Stimulated activated CD8-positive, alpha-beta memory T cell treated with anti-CD3 and anti-CD28 coated beads, Interleukin-12 subunit alpha, Interleukin-12 subunit beta, amount 100 ng/mL, for 1 hour (primary cell): ENCODE data around the gene CFAP251.
"Not testable (repeated sequence)": the region's sequence is repeated elsewhere in the genome, so short reads cannot be mapped to it uniquely, and the experiment has no call there.

ENCODE experiments used
- DNase-seq: peaks from one replicate; pipeline ENCODE4 v3.0.0-alpha.2; 2020; ENCODE audit warnings: low read depth

The CFAP251 gene, protein sequence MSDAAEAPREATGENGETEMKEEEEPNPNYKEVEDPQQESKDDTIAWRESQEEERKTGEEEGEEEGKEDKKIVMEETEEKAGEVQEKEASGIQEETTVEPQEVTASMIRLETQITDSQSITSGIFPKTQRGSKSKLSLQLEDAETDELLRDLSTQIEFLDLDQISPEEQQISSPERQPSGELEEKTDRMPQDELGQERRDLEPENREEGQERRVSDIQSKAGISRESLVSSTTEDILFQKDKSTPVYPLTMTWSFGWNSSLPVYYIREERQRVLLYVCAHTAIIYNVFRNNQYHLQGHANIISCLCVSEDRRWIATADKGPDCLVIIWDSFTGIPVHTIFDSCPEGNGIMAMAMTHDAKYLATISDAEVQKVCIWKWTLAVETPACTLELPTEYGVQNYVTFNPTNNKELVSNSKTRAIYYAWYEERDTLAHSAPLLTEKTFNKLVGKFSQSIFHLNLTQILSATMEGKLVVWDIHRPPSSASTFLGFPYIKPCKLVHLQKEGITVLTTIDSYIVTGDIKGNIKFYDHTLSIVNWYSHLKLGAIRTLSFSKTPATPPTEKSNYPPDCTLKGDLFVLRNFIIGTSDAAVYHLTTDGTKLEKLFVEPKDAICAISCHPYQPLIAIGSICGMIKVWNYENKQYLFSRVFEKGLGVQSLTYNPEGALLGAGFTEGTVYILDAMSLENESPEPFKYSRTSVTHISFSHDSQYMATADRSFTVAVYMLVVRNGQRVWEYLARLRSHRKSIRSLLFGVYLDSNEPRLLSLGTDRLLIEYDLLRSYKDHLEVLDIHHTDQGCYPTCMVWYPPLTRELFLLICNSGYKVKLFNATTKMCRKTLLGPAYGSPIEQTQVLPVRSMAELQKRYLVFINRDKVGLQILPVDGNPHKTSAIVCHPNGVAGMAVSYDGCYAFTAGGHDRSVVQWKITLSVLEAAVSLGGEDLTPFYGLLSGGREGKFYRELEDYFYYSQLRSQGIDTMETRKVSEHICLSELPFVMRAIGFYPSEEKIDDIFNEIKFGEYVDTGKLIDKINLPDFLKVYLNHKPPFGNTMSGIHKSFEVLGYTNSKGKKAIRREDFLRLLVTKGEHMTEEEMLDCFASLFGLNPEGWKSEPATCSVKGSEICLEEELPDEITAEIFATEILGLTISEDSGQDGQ

GRCh38 chr12:121917950-121918678 is at the start of gene CFAP251:
TSS of gene CFAP251 (plus strand) at chr12:121918592. CDS start at chr12:121921306, 2,714 bp downstream.
- DNase-seq, result peak; percentile 95

DNA sequence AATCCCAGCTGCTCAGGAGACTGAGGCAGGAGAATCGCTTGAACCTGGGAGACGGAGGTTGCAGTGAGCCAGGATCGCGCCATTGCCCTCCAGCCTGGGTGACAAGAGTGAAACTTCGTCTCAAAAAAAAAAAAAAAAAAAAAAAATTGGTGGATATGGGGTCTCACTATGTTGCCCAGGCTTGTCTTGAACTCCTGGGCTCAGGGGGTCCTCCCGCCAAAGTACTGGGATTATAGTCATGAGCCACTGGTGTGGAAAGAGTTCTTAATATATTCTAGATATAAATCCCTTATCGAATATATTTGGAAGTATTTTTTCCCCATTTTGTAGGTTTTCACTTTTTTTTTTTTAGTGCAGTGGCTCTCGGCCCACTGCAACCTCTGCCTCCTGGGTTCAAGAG is 49.2 kb upstream of the CFAP251 start:
- not testable (repeated sequence) for DNase-seq

- DNase-seq, result no peak
Observed at GRCh38 chr12:121871467-121871866, 46.9 kb upstream of the CFAP251 start.

- DNase-seq, result no peak
Observed at GRCh38 chr12:121872546-121873215, 45.7 kb upstream of the CFAP251 start.

GRCh38 chr12:121873216-121873569 is 45.2 kb upstream of the CFAP251 start:
- no peak for DNase-seq

DNA sequence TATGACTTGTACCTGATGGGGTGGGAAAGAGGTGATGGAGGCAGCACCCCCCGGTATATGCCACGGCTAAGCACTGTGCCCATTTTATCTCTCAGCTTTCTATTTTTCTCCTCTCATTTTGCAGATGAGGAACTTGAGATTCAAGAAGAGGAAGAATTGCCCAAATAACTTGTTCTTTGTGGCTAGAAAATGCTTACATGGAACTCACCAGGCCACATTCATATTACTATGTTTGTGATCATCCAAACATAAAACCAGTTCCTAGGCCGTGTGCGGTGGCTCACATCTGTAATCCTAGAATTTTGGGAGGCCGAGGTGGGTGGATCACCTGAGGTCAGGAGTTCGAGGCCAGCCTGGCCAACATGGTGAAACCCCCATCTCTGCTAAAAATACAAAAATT is 44.3 kb upstream of the CFAP251 start:
- no peak for DNase-seq

DNA sequence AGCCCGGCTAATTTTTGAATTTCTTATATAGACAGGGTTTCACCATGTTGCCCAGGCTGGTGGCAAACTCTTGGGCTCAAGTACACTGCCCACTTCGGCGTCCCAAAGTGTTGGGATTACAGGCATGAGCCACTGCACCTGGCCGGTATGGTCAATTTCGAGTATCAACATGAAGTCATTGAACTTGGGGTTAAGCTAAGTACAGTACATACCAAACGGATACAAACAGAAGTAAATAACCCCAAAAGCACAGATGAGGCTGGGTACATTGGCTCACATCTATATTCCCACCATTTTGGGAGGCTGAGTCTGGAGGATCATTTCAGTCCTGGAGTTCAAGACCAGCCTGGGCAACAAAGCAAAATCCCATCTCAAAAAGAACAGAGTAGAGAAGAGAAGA is 42.8 kb upstream of the CFAP251 start:
- DNase-seq, result no peak

- DNase-seq, result not testable (repeated sequence)
Observed at GRCh38 chr12:121876080-121876447, 42.3 kb upstream of the CFAP251 start.

- no peak for DNase-seq
Observed at GRCh38 chr12:121883315-121883660, 35.1 kb upstream of the CFAP251 start.

GRCh38 chr12:121885129-121885528 is 33.3 kb upstream of the CFAP251 start:
- DNase-seq, result not testable (repeated sequence)

GRCh38 chr12:121888083-121888477 is 30.3 kb upstream of the CFAP251 start:
- no peak for DNase-seq

DNA sequence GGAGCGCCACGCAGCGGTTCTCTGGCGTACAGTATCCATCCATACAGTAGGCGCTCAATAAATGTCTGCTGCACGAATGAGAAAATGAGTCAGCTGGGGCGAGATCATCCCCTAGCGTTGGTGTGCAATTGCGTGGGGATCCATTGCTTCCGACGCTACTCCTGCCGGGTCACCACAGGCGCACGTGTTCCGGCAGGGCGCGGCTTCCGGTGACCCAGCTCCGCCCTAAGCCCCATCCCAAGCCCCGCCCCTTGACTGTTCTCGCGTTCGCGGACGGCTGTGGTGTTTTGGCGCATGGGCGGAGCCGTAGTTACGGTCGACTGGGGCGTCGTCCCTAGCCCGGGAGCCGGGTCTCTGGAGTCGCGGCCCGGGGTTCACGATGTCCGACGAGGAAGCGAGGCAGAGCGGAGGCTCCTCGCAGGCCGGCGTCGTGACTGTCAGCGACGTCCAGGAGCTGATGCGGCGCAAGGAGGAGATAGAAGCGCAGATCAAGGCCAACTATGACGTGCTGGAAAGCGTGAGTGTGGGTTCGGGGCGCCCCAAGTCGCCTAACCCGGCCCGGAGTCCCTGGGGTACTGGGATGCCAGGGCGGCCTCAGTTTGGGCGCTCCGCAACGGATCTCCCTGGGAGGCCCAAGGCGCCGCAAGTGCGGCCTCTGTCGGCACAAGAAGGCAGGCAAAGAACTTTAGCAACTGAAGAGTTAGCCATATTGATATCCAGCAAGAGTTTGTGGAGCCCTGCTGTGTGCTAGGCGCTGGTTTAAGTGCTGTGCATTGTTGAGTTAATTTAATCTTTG is 29.7 kb upstream of the CFAP251 start, which contains the start of gene PSMD9:
TSS of gene PSMD9 (plus strand) at position 313 of the 796 bp plus-strand sequence. CDS start at position 380, 67 bp downstream.
- peak; percentile 97 for DNase-seq

- no peak for DNase-seq
Observed at GRCh38 chr12:121889274-121889624, 29.1 kb upstream of the CFAP251 start.

- not testable (repeated sequence) for DNase-seq
Observed at GRCh38 chr12:121889661-121890060, 28.7 kb upstream of the CFAP251 start.

- DNase-seq, result no peak
Observed at GRCh38 chr12:121892673-121893561, 25.5 kb upstream of the CFAP251 start.

GRCh38 chr12:121893961-121894460 is 24.4 kb upstream of the CFAP251 start:
- DNase-seq, result no peak

GRCh38 chr12:121894633-121895032 is 23.8 kb upstream of the CFAP251 start:
- DNase-seq, result no peak

DNA sequence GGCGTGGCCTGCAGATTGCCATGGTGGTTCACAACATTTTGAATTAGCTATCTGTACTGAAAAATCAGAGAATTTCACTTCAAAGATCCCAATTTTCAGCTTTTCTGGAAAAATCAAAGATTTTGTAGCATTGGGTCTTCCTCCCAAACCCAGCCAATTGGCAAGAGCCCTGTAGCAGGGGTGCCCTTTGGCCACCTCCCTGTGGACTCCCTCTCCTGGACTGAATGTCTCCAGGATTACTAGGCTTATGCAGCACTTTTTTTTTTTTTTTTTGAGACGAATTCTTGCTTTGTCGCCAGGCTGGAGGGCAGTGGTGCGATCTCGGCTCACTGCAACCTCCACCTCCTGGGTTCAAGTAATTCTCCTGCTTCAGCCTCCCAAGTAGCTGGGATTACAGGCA is 20.1 kb upstream of the CFAP251 start:
- no peak for DNase-seq

DNA sequence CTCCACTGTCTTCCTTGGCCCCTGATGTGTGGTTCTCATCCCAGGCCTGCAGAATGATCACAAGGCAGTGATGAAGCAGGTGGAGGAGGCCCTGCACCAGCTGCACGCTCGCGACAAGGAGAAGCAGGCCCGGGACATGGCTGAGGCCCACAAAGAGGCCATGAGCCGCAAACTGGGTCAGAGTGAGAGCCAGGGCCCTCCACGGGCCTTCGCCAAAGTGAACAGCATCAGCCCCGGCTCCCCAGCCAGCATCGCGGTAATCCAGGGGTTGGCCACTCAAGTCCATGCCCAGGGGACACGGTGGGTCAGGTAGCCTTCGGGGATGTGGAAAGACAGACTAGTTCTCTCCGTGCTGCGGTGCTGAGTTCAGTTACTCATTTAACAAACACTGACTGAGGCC is 18.8 kb upstream of the CFAP251 start:
- DNase-seq, result no peak
